IMR-90 (cell line): Measurements from ENCODE around the gene FAXC. TPM values are rescaled to one million over a fixed set of nuclear protein-coding genes. Genes with fewer than 3 reads are reported as not detected.

Experiments used
- ATAC-seq: fragments of 200-7000 bp; cut with Tn5 transposase; 2 replicates; pipeline ENCODE4 v1.9.1; 2020; ENCODE audit warnings: low read depth, mild to moderate bottlenecking, moderate library complexity
- BruUV-seq: library from RNA; stranded (reverse); fragments of 400-500 nt; replicated peaks from 2 replicates; lab custom pipeline; 2021; lab: Mats Ljungman, UMichigan
- CTCF ChIA-PET: fragments of 300-600 bp; formaldehyde crosslinking; extraction: SDS; loops from one replicate; lab custom pipeline; 2021; ENCODE audit warnings: antibody characterized with exemption; lab: Yijun Ruan, JAX
- POLR2A ChIA-PET: fragments of 300-600 bp; sonication (Branson Sonifier 250); formaldehyde crosslinking; loops from one replicate; lab custom pipeline; 2022; ENCODE audit warnings: antibody characterized with exemption; ENCODE audit not compliant: unreplicated experiment; lab: Charles Lee
- DNase-seq: peaks from one replicate; pipeline ENCODE4 v3.0.0; 2013
- H2AFZ ChIP-seq: replicated peaks from 2 replicates; pipeline ENCODE3; 2013; ENCODE audit warnings: low read length, mild to moderate bottlenecking; ENCODE audit not compliant: poor library complexity
- H2AK5ac ChIP-seq: 2 replicates; pipeline ENCODE4 v1.6.1; 2013; ENCODE audit warnings: low read depth, low read length, inconsistent platforms
- H2AK9ac ChIP-seq: replicated peaks from 2 replicates; pipeline ENCODE3; 2013; ENCODE audit warnings: mild to moderate bottlenecking, low read depth, low read length, moderate library complexity; ENCODE audit not compliant: poor library complexity
- H2BK120ac ChIP-seq: 2 replicates; pipeline ENCODE4 v1.6.1; 2013; ENCODE audit warnings: low read depth, low read length, inconsistent platforms
- H2BK15ac ChIP-seq: 3 replicates; pipeline ENCODE4 v1.6.1; 2013; ENCODE audit warnings: low read depth, low read length, inconsistent platforms
- H2BK20ac ChIP-seq: 2 replicates; pipeline ENCODE4 v1.6.1; 2013; ENCODE audit warnings: low read depth, mild to moderate bottlenecking, inconsistent platforms, low read length, moderate library complexity
- H2BK5ac ChIP-seq: 2 replicates; pipeline ENCODE4 v1.6.1; 2013; ENCODE audit warnings: mild to moderate bottlenecking, low read depth, low read length, inconsistent platforms; ENCODE audit not compliant: poor library complexity, severe bottlenecking
- H3K14ac ChIP-seq: replicated peaks from 2 replicates; pipeline ENCODE4 v1.6.1; 2013; ENCODE audit warnings: low read depth, low read length, inconsistent platforms
- H3K18ac ChIP-seq: 2 replicates; pipeline ENCODE4 v1.6.1; 2013; ENCODE audit warnings: low read depth, low read length, control low read depth
- H3K23ac ChIP-seq: 2 replicates; pipeline ENCODE4 v1.6.1; 2013; ENCODE audit warnings: low read depth, low read length, inconsistent platforms
- H3K27ac ChIP-seq: 2 replicates; pipeline ENCODE4 v1.5.1; 2013; ENCODE audit warnings: mild to moderate bottlenecking, control low read depth, low read length; ENCODE audit not compliant: insufficient read depth
- H3K27me3 ChIP-seq: 2 replicates; pipeline ENCODE4 v1.6.1; 2013; ENCODE audit warnings: low read length; ENCODE audit not compliant: control insufficient read depth, insufficient read depth
- H3K36me3 ChIP-seq: 2 replicates; pipeline ENCODE4 v1.6.1; 2013; ENCODE audit warnings: low read length, mixed read lengths; ENCODE audit not compliant: control insufficient read depth, insufficient read depth
- H3K4ac ChIP-seq: 2 replicates; pipeline ENCODE4 v1.6.1; 2013; ENCODE audit warnings: low read depth, low read length, inconsistent platforms
- H3K4me1 ChIP-seq: 2 replicates; pipeline ENCODE4 v1.6.1; 2013; ENCODE audit warnings: low read length, mixed read lengths; ENCODE audit not compliant: control insufficient read depth, insufficient read depth
- H3K4me2 ChIP-seq: 2 replicates; pipeline ENCODE4 v1.6.1; 2013; ENCODE audit warnings: low read depth, mild to moderate bottlenecking, control low read depth, low read length, moderate library complexity
- H3K4me3 ChIP-seq: 2 replicates; pipeline ENCODE4 v1.5.1; 2013; ENCODE audit warnings: low read depth, mild to moderate bottlenecking, control low read depth, low read length, moderate library complexity; ENCODE audit not compliant: insufficient read depth
- H3K56ac ChIP-seq: 2 replicates; pipeline ENCODE4 v1.6.1; 2013; ENCODE audit warnings: low read length, inconsistent platforms; ENCODE audit not compliant: insufficient read depth; ENCODE audit errors: extremely low read depth
- H3K79me1 ChIP-seq, 2 experiments: 2 replicates each; pipeline ENCODE4 v1.6.1; 2013; ENCODE audit warnings: low read length in 2 of 2, inconsistent platforms in 1 of 2, low read depth in 1 of 2
- H3K9ac ChIP-seq: 2 replicates; pipeline ENCODE4 v1.6.1; 2013; ENCODE audit warnings: low read depth, low read length, control low read depth
- H3K9me1 ChIP-seq: 2 replicates; pipeline ENCODE4 v1.6.1; 2013; ENCODE audit warnings: low read length, inconsistent platforms; ENCODE audit not compliant: insufficient read depth
- H3K9me3 ChIP-seq: 2 replicates; pipeline ENCODE4 v1.6.1; 2013; ENCODE audit warnings: low read length; ENCODE audit not compliant: control insufficient read depth, insufficient read depth
- H4K20me1 ChIP-seq: 2 replicates; pipeline ENCODE4 v1.6.1; 2013; ENCODE audit warnings: low read length, inconsistent platforms; ENCODE audit not compliant: insufficient read depth
- H4K5ac ChIP-seq: 2 replicates; pipeline ENCODE4 v1.6.1; 2013; ENCODE audit warnings: mild to moderate bottlenecking, low read depth, low read length, control low read depth
- H4K8ac ChIP-seq, 2 experiments: 2 replicates each; pipeline ENCODE4 v1.6.1; 2013; ENCODE audit warnings: low read depth in 2 of 2, low read length in 2 of 2, control low read depth in 1 of 2, inconsistent platforms in 1 of 2
- H4K91ac ChIP-seq: 2 replicates; pipeline ENCODE4 v1.6.1; 2013; ENCODE audit warnings: low read depth, low read length, inconsistent platforms; ENCODE audit not compliant: insufficient read depth
- CEBPB ChIP-seq: IDR thresholded peaks from 2 replicates; pipeline ENCODE4 v1.6.1; 2012; ENCODE audit warnings: low read depth, low read length, improper control_type of control experiment
- FOS ChIP-seq: fragments of 150-350 bp; IDR thresholded peaks from 2 replicates; pipeline ENCODE4 v1.6.1; 2016; ENCODE audit warnings: low read depth, low read length
- WGBS, 2 experiments: methylation state at CpG; one replicate each; pipeline versions ENCODE4 v1.1.5 to v1.1.7; 2013; ENCODE audit warnings: missing lambda C conversion rate in 2 of 2; ENCODE audit not compliant: insufficient read length in 1 of 2; ENCODE audit errors: extremely low coverage in 2 of 2; 5-methylcytosine and 5-hydroxymethylcytosine counted together
- dilution Hi-C: fragments of 300-500 bp; cut with HindIII; formaldehyde crosslinking; loops from one replicate; pipeline ENCODE4 v1.14.3; 2018; ENCODE audit warnings: low sequenced_read_pairs; ENCODE audit not compliant: unreplicated experiment
- in situ Hi-C: fragments of 300-500 bp; cut with MboI; formaldehyde crosslinking; loops from 3 replicates; pipeline ENCODE4 v1.14.3; 2019; ENCODE audit warnings: low sequenced_read_pairs, inconsistent platforms, mixed read lengths
- intact Hi-C: fragments of 100-400 bp; cut with micrococcal nuclease; formaldehyde crosslinking; loops from 2 replicates; pipeline ENCODE4 v1.10.0; 2022
- polyA plus RNA-seq, 3 experiments: library from polyadenylated mRNA; depleted of rRNA; stranded (reverse); fragments of >200 nt; gene quantifications; 2 replicates each; pipeline ENCODE4 v1.2.3, GENCODE V29; 2012; ENCODE audit warnings: low replicate concordance in 1 of 3
- total RNA-seq: library from RNA; depleted of rRNA; stranded (reverse); fragments of >200 nt; gene quantifications from 2 replicates; pipeline ENCODE4 v1.2.3, GENCODE V29; 2012

The FAXC gene
- total and polyA plus RNA-seq, 2 of the 4 experiments (the other 2 are of a cell fraction) = 1.1 to 2.7 TPM

DNA sequence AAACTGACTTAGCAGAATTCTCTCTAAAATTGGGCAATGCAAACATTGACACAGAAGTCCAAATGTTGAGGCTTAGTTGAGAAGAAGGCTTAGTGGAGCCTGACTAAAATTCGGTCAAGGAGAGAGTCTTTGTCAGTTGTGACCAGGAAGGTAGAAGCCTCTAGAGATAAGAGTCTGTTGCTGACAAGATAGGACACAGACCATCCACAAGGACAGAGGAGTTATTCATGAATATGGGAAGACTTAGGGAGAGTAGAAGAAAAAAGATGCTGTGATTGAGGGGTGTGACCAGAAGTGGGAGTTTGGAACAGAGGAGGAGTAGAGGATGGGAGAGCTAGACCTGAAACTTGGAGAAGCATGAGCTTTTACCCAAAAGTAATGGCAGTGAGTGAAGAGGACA is 7.2 kb upstream of the FAXC start:
- H3K14ac ChIP-seq = no peak overlapping the region
- intact Hi-C loops = no loop called here
- no peak overlapping the region for H2AK5ac ChIP-seq
- no peak overlapping the region for H2BK120ac ChIP-seq
- no peaks in the 10 kb centered on the region for H4K20me1 ChIP-seq
- H3K9me1 ChIP-seq = no peaks in the 10 kb centered on the region
- no peak overlapping the region for H3K4ac ChIP-seq
- no peak overlapping the region for H3K23ac ChIP-seq
- no CpG with 5 or more reads among the region's 1 CpG for WGBS, 2 experiments
- no peak for TF ChIP-seq FOS
- no peak for TF ChIP-seq CEBPB
- peaks cover 6% of the 10 kb centered on the region for H3K27me3 ChIP-seq
- ATAC-seq (no peak), DNase-seq (no peak)
- in situ Hi-C loops = no loop called here
- no peak overlapping the region for H4K8ac ChIP-seq
- no peak overlapping the region for H2BK15ac ChIP-seq
- BruUV-seq = no TSS peak
- no peaks in the 10 kb centered on the region for H3K36me3 ChIP-seq
- no peak overlapping the region for H3K27ac ChIP-seq
- no peaks in the 10 kb centered on the region for H3K79me1 ChIP-seq
- H3K9ac ChIP-seq = no peak overlapping the region
- no peak overlapping the region for H2BK5ac ChIP-seq
- POLR2A ChIA-PET = no interaction called here
- H2AFZ ChIP-seq = no peak overlapping the region
- no peak overlapping the region for H4K91ac ChIP-seq
- dilution Hi-C loops = no loop called here
- CTCF ChIA-PET = no interaction called here
- H2AK9ac ChIP-seq = no peak overlapping the region
- H3K9me3 ChIP-seq = no peaks in the 10 kb centered on the region
- no peak overlapping the region for H3K4me3 ChIP-seq
- H3K4me1 ChIP-seq = no peaks in the 10 kb centered on the region
- no peak overlapping the region for H2BK20ac ChIP-seq
- no peak overlapping the region for H3K18ac ChIP-seq
- no peak overlapping the region for H3K56ac ChIP-seq
- no peak overlapping the region for H3K4me2 ChIP-seq
- no peak overlapping the region for H4K5ac ChIP-seq
